ENCODE data around the gene RPP40. TPM values are rescaled to one million over a fixed set of nuclear protein-coding genes. Genes with fewer than 3 reads are reported as not detected.
A peak's percentile ranks its signal among the peaks of the same experiment; 100 is the strongest.

The RPP40 gene
- total and polyA plus RNA-seq, 2 of the 13 experiments (the other 11 are each of a cell fraction or from before 2014, with no cell fraction given) = 18.0 to 41.2 TPM

DNA sequence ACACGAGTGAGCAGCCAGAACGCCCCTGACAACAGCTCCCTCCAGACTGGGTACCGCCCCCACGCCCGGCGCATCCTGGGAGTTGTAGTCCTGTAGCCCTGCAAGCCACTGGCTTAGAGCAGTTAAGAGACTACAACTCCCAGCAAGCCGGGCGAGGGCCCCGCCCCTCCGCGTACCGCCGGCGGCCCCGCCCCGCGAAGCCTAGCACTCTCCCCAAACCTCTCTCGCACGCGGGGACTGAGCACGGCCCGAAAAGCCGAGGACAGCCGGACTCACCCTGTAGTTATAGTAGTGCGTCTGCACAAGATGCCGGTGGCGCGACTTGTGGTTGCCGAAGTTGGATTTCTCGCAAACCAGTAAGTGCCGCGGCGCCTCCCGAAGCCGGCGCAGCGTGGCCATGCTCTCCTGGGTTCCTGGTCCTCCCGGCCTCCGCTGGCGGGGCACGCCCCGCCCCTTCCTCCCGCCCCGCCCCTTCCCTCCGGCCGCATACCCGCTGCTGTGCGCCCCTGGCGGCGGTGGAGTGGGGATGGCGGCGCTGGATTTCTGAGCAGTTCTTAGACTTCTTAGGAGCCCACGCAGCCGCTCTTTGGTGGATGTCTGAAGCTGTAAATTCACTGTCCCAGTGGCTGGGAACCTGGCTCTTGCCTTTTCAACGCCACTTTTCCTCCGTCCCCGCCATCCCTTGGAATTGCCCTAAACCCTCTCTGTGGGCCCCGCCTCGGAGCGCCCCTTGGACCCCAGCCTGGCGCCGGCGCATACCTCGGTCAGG, at the start of gene RPP40 (continued):
- TF ChIP-seq, protein P1, sequence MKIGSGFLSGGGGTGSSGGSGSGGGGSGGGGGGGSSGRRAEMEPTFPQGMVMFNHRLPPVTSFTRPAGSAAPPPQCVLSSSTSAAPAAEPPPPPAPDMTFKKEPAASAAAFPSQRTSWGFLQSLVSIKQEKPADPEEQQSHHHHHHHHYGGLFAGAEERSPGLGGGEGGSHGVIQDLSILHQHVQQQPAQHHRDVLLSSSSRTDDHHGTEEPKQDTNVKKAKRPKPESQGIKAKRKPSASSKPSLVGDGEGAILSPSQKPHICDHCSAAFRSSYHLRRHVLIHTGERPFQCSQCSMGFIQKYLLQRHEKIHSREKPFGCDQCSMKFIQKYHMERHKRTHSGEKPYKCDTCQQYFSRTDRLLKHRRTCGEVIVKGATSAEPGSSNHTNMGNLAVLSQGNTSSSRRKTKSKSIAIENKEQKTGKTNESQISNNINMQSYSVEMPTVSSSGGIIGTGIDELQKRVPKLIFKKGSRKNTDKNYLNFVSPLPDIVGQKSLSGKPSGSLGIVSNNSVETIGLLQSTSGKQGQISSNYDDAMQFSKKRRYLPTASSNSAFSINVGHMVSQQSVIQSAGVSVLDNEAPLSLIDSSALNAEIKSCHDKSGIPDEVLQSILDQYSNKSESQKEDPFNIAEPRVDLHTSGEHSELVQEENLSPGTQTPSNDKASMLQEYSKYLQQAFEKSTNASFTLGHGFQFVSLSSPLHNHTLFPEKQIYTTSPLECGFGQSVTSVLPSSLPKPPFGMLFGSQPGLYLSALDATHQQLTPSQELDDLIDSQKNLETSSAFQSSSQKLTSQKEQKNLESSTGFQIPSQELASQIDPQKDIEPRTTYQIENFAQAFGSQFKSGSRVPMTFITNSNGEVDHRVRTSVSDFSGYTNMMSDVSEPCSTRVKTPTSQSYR (CRISPR knock-in tag; IDR thresholded peaks at IDR 0.05; ENCODE audit: borderline replicate concordance) = no peak; the same call in 1 of the 2 replicates
- TF ChIP-seq, protein P2, sequence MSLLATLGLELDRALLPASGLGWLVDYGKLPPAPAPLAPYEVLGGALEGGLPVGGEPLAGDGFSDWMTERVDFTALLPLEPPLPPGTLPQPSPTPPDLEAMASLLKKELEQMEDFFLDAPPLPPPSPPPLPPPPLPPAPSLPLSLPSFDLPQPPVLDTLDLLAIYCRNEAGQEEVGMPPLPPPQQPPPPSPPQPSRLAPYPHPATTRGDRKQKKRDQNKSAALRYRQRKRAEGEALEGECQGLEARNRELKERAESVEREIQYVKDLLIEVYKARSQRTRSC (CRISPR knock-in tag; IDR thresholded peaks at IDR 0.05; ENCODE audit: low read depth) = no peak; the same call in 1 of the 2 replicates
- TF ChIP-seq ZNF766 (CRISPR knock-in tag; IDR thresholded peaks at IDR 0.05; ENCODE audit: borderline replicate concordance) = peak; percentile 94
- 0 out of 2 replicates have a peak, but pooled peaks have one; percentile 14 for TF ChIP-seq ZNF772 (CRISPR knock-in tag; IDR thresholded peaks at IDR 0.05)
- TF ChIP-seq, protein P3, sequence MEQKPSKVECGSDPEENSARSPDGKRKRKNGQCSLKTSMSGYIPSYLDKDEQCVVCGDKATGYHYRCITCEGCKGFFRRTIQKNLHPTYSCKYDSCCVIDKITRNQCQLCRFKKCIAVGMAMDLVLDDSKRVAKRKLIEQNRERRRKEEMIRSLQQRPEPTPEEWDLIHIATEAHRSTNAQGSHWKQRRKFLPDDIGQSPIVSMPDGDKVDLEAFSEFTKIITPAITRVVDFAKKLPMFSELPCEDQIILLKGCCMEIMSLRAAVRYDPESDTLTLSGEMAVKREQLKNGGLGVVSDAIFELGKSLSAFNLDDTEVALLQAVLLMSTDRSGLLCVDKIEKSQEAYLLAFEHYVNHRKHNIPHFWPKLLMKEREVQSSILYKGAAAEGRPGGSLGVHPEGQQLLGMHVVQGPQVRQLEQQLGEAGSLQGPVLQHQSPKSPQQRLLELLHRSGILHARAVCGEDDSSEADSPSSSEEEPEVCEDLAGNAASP (CRISPR knock-in tag; IDR thresholded peaks at IDR 0.05; ENCODE audit: borderline replicate concordance) = peak; percentile 31; the same call in 1 of the 2 replicates
- TF ChIP-seq ZBTB8A (CRISPR knock-in tag; IDR thresholded peaks at IDR 0.05; ENCODE audit: borderline replicate concordance, low read depth) = no peak
- TF ChIP-seq ZNF337 (CRISPR knock-in tag; IDR thresholded peaks at IDR 0.05; ENCODE audit: borderline replicate concordance, low read depth) = no peak
- peak; percentile 73 for TF ChIP-seq NFIC (IDR thresholded peaks at IDR 0.05; ENCODE audit: low read length)
- no peak for TF ChIP-seq ZFYVE20 (CRISPR knock-in tag; IDR thresholded peaks at IDR 0.05; ENCODE audit: borderline replicate concordance, low read depth)
- TF ChIP-seq, protein P4, sequence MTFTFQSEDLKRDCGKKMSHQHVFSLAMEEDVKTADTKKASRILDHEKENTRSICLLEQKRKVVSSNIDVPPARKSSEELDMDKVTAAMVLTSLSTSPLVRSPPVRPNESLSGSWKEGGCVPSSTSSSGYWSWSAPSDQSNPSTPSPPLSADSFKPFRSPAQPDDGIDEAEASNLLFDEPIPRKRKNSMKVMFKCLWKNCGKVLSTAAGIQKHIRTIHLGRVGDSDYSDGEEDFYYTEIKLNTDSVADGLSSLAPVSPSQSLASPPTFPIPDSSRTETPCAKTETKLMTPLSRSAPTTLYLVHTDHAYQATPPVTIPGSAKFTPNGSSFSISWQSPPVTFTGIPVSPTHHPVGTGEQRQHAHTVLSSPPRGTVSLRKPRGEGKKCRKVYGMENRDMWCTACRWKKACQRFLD (CRISPR knock-in tag; IDR thresholded peaks at IDR 0.05; ENCODE audit: borderline replicate concordance) = peak; percentile 96; the same call in 1 of the 2 replicates
- no peak for TF ChIP-seq SMARCC2 (IDR thresholded peaks at IDR 0.05)
- TF ChIP-seq KDM5A (IDR thresholded peaks at IDR 0.05; ENCODE audit: borderline replicate concordance, low read length) = peak; percentile 82
- TF ChIP-seq, protein P5, sequence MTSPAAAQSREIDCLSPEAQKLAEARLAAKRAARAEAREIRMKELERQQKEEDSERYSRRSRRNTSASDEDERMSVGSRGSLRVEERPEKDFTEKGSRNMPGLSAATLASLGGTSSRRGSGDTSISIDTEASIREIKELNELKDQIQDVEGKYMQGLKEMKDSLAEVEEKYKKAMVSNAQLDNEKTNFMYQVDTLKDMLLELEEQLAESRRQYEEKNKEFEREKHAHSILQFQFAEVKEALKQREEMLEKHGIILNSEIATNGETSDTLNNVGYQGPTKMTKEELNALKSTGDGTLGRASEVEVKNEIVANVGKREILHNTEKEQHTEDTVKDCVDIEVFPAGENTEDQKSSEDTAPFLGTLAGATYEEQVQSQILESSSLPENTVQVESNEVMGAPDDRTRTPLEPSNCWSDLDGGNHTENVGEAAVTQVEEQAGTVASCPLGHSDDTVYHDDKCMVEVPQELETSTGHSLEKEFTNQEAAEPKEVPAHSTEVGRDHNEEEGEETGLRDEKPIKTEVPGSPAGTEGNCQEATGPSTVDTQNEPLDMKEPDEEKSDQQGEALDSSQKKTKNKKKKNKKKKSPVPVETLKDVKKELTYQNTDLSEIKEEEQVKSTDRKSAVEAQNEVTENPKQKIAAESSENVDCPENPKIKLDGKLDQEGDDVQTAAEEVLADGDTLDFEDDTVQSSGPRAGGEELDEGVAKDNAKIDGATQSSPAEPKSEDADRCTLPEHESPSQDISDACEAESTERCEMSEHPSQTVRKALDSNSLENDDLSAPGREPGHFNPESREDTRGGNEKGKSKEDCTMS (CRISPR knock-in tag; conservative IDR thresholded peaks at IDR 0.05) = peak; percentile 6; the same call in 1 of the 2 replicates
- peak; percentile 94; the same call in 1 of the 2 replicates for TF ChIP-seq ZNF274 (CRISPR knock-in tag; IDR thresholded peaks at IDR 0.05)
